ENCODE data around the gene C2orf78.
"Not testable (repeated sequence)": the region's sequence is repeated elsewhere in the genome, so short reads cannot be mapped to it uniquely, and the experiment has no call there.

The C2orf78 gene

DNA sequence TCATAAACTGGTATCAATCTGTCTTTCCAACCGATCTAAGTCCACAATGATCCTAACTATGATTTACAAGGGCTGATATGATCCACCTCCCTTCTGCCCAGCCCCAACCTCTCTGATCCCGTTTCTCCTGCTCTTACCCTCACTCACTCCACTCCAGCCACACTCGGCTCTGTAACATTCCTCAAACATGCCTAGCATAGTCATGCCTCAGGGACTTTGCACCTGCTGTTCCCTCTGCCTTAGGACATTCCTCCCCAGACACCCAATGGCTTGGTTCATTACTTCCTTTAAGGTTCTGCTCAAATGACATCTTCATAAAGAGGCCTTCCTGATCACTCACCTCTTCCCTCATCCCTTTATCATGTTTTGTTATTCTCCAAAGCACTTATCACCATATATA lies 13.3 kb upstream of the C2orf78 start:
- H3K4me3 ChIP-seq (ENCODE audit: low read depth, low read length) = no peak overlapping the region
- TF ChIP-seq, protein P1, sequence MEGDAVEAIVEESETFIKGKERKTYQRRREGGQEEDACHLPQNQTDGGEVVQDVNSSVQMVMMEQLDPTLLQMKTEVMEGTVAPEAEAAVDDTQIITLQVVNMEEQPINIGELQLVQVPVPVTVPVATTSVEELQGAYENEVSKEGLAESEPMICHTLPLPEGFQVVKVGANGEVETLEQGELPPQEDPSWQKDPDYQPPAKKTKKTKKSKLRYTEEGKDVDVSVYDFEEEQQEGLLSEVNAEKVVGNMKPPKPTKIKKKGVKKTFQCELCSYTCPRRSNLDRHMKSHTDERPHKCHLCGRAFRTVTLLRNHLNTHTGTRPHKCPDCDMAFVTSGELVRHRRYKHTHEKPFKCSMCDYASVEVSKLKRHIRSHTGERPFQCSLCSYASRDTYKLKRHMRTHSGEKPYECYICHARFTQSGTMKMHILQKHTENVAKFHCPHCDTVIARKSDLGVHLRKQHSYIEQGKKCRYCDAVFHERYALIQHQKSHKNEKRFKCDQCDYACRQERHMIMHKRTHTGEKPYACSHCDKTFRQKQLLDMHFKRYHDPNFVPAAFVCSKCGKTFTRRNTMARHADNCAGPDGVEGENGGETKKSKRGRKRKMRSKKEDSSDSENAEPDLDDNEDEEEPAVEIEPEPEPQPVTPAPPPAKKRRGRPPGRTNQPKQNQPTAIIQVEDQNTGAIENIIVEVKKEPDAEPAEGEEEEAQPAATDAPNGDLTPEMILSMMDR (IDR thresholded peaks at IDR 0.05; ENCODE audit: low read depth, low read length) = no peak

- no peak overlapping the region for H3K4me3 ChIP-seq (ENCODE audit: low read depth, low read length)
Observed at GRCh38 chr2:73772819-73773218, 11.2 kb upstream of the C2orf78 start.

GRCh38 chr2:73776381-73776780 lies 7.6 kb upstream of the C2orf78 start:
- TF ChIP-seq, protein P1 (IDR thresholded peaks at IDR 0.05; ENCODE audit: low read depth, low read length) = no peak
- no peak overlapping the region for H3K4me3 ChIP-seq (ENCODE audit: low read depth, low read length)

More at GRCh38 chr2:73772819-73773218, 11.2 kb upstream of the C2orf78 start:
- TF ChIP-seq, protein P1 (IDR thresholded peaks at IDR 0.05; ENCODE audit: low read depth, low read length) = no peak

GRCh38 chr2:73776869-73777519 lies 7.0 kb upstream of the C2orf78 start:
- TF ChIP-seq, protein P1 (IDR thresholded peaks at IDR 0.05; ENCODE audit: low read depth, low read length) = no peak
- H3K4me3 ChIP-seq (ENCODE audit: low read depth, low read length) = no peak overlapping the region

GRCh38 chr2:73778867-73779466 lies 5.0 kb upstream of the C2orf78 start:
- H3K4me3 ChIP-seq (ENCODE audit: low read depth, low read length) = peak overlapping the region; percentile 100

DNA sequence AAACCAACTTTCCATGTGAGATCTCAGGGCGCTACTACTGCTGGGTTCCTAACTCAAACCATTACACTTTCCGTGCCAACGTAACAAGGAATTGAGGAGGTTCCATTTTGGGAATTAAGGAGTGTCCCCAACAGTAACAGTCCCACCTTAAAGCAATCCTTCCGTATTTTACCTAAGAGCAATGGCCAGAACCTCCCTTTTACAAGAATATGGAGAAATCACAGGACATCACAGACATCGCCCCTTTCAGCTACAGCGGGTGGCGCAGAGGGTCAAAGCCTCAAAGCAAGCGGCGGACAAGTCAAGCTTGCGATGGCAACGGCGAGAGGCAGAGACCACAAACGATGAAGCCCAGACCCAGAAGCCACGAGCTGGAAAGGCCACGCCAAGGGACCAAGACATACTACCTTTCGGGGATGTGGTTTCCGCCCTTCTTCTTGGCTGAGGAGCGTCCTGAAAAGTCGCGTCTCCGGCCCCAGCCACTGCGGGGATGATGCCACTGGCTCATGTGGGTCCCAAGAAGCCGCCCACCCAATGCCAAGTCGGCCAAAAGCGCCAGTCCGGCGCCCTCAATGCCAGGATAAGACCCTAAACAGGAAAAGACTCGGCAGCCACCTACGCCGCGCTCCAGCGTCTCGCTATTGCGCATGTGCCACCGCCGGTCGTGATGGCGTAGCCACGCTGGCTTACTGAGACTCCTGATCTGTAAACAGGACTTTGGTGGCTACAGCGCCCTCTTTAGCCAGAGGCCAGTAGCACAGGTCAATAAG lies 4.3 kb upstream of the C2orf78 start, which contains the start of gene DUSP11:
TSS of gene DUSP11 (minus strand) at position 637 of the 770 bp plus-strand sequence. CDS start at position 508, 129 bp downstream.
- peak within 1 kb of the TSS; percentile 100 for H3K4me3 ChIP-seq (ENCODE audit: low read depth, low read length)
- TF ChIP-seq, protein P1 (IDR thresholded peaks at IDR 0.05; ENCODE audit: low read depth, low read length) = peak; percentile 91

GRCh38 chr2:73780237-73780582 lies 3.8 kb upstream of the C2orf78 start:
- H3K4me3 ChIP-seq (ENCODE audit: low read depth, low read length) = peak overlapping the region; percentile 100
- TF ChIP-seq, protein P1 (IDR thresholded peaks at IDR 0.05; ENCODE audit: low read depth, low read length) = no peak

- not testable (repeated sequence) for H3K4me3 ChIP-seq (ENCODE audit: low read depth, low read length)
Observed at GRCh38 chr2:73783402-73783801, 581 bp upstream of the C2orf78 start.

All from WI38 (cell line).